ENCODE results near the gene TMEFF2. TPM values are rescaled to one million over a fixed set of nuclear protein-coding genes. Genes with fewer than 3 reads are reported as not detected.
A peak's percentile ranks its signal among the peaks of the same experiment; 100 is the strongest.

TMEFF2 gene, protein sequence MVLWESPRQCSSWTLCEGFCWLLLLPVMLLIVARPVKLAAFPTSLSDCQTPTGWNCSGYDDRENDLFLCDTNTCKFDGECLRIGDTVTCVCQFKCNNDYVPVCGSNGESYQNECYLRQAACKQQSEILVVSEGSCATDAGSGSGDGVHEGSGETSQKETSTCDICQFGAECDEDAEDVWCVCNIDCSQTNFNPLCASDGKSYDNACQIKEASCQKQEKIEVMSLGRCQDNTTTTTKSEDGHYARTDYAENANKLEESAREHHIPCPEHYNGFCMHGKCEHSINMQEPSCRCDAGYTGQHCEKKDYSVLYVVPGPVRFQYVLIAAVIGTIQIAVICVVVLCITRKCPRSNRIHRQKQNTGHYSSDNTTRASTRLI
- under 1 TPM in 1 of 2 donors, not detected in 1; 0.21 TPM for total RNA-seq

DNA sequence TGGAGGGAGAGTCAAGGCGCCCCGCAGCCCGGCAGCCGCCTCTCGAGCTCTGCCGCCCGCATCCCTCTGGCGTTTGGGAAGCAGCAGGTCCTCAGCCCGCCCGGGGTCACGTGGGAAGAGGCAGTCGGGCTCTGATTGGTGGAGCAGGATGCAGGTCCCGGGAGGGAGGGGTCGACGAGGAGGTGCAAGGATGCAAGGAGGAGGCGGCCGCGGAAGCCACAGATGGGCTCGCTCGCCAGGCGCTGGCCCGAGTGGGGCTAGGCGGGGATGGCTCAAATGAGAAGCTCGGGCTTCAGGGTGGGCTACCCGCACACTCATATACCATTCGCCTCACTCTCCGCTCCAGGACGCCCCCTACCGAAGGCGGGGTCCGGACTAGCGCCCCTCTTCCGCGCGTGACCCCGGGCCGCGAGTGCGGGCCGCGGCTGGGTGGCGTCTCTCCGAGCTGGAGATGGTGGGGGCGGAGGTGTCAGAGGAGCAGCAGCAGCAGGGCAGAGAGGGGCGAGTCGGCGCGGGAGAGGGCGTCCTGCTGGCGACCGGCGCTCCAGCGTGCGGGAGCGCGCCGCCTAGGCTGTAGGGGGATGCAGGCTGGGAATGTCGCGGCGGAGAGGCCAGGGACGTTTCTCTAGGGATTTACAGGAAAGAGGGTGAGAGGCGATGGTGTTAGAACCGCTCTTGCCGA is at the start of gene TMEFF2:
TMEFF2 (minus strand) TSS at position 68 of the 682 bp plus-strand sequence. CDS start 409 bp downstream, outside the sequence.
- peaks cover 27 to 31% of the 10 kb centered on the region in 2 donors for H3K4me1 ChIP-seq (ENCODE audit: control insufficient read depth in 1 of 2, low read depth in 2 of 2)
- ATAC-seq (ENCODE audit: insufficient number of reproducible peaks, low FRiP score, low read depth), result no peak
- H3K27me3 ChIP-seq (replicated peaks; ENCODE audit: insufficient read depth), result peaks cover 8% of the 10 kb centered on the region
- H3K4me3 ChIP-seq, result peak within 1 kb of the TSS; percentile 65
- no peaks in the 10 kb centered on the region for H3K36me3 ChIP-seq
- no peak for DNase-seq (ENCODE audit: low spot score)
- no peaks in the 10 kb centered on the region for H3K9me3 ChIP-seq
- H3K27ac ChIP-seq, result no peak within 1 kb of the TSS
- TF ChIP-seq, protein P1, sequence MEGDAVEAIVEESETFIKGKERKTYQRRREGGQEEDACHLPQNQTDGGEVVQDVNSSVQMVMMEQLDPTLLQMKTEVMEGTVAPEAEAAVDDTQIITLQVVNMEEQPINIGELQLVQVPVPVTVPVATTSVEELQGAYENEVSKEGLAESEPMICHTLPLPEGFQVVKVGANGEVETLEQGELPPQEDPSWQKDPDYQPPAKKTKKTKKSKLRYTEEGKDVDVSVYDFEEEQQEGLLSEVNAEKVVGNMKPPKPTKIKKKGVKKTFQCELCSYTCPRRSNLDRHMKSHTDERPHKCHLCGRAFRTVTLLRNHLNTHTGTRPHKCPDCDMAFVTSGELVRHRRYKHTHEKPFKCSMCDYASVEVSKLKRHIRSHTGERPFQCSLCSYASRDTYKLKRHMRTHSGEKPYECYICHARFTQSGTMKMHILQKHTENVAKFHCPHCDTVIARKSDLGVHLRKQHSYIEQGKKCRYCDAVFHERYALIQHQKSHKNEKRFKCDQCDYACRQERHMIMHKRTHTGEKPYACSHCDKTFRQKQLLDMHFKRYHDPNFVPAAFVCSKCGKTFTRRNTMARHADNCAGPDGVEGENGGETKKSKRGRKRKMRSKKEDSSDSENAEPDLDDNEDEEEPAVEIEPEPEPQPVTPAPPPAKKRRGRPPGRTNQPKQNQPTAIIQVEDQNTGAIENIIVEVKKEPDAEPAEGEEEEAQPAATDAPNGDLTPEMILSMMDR (IDR thresholded peaks at IDR 0.05), result no peak

DNA sequence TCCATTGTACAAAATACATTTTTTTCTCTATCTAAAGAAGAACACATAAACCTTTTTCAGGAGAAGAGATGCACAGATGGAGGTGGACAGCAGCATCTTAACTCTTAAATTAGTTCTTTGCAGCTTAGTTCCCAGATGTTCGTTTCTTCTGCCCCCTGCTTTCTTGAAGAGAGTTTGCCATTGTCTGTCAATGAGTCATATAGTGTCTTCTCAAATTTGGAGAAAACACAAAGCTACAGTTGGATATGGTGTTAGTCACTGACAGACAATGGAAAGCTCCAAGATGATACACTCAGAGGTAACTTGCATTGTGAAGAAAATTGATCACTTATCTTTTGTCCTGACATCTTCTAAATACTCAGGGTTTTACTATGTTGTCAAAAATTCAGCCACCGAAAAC is 48.8 kb upstream of the TMEFF2 start:
- Histone ChIP-seq H3K27me3 (replicated peaks; ENCODE audit: insufficient read depth) (no peaks in the 10 kb centered on the region), H3K4me3 (no peak overlapping the region), H3K36me3 (no peaks in the 10 kb centered on the region), H3K9me3 (no peaks in the 10 kb centered on the region), H3K4me1 (ENCODE audit: control insufficient read depth in 1 of 2, low read depth in 2 of 2) (no peaks in the 10 kb centered on the region), H3K27ac (no peak overlapping the region)
- DNase-seq (ENCODE audit: low spot score), result no peak
- TF ChIP-seq, protein P1 (IDR thresholded peaks at IDR 0.05), result no peak
- ATAC-seq (ENCODE audit: insufficient number of reproducible peaks, low FRiP score, low read depth), result no peak

DNA sequence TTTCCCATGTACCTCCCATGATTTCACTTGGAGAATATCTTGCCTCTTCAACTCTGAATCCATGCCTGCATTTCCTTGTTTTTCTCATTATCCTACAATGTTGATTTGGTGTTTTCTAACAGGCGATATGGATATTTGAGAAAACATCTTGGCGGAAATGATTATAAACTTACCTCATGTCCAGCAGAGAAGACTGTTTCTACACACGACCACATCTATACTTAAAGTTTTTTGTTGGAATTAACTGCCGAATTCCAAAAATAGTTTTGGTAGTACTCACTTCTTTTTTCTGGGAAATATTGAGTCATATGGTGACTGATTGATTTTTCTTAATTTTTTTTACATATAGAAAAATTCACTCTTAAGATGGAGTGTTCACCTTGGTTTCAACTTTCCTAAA is 41.4 kb upstream of the TMEFF2 start:
- H3K36me3 ChIP-seq, result no peaks in the 10 kb centered on the region
- no peaks in the 10 kb centered on the region for H3K9me3 ChIP-seq
- ATAC-seq (ENCODE audit: insufficient number of reproducible peaks, low FRiP score, low read depth) (no peak), DNase-seq (ENCODE audit: low spot score) (no peak)
- H3K4me3 ChIP-seq, result no peak overlapping the region
- H3K4me1 ChIP-seq (ENCODE audit: control insufficient read depth in 1 of 2, low read depth in 2 of 2), result peaks cover 0 to 2% of the 10 kb centered on the region in 2 donors
- no peak overlapping the region for H3K27ac ChIP-seq
- TF ChIP-seq, protein P1 (IDR thresholded peaks at IDR 0.05), result no peak
- no peaks in the 10 kb centered on the region for H3K27me3 ChIP-seq (replicated peaks; ENCODE audit: insufficient read depth)

DNA sequence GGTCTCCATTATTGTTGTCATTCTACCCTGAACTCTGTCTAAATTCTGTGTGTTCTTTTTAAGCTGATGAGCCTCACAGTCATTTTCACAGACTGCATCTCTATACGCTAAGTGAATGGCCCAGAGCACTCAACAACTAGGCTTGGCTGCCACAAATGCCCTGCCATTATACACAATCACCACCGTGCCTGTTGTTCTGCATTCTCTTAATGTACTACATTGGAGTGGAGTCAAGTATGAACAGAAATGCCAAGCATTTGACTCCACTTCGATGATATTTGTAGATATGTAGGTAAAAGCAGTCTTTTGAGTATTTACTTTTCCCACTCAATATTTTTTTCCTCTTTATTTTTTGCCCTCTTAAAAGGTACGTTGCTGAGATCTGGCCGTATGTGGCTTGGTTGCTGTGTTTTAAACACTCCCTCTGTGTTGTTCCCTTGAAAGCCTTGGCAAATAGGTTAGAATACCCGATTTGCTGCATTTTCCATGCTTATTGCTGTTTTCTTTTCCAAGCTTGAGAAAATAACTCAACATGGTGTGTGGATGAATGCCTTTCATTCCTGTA is 36.2 kb upstream of the TMEFF2 start:
- H3K27me3 ChIP-seq (replicated peaks; ENCODE audit: insufficient read depth), result no peaks in the 10 kb centered on the region
- DNase-seq (ENCODE audit: low spot score) (no peak), ATAC-seq (ENCODE audit: insufficient number of reproducible peaks, low FRiP score, low read depth) (no peak)
- TF ChIP-seq, protein P1 (IDR thresholded peaks at IDR 0.05), result no peak
- H3K4me3 ChIP-seq, result no peak overlapping the region
- H3K4me1 ChIP-seq (ENCODE audit: control insufficient read depth in 1 of 2, low read depth in 2 of 2), result peaks cover 0 to 4% of the 10 kb centered on the region in 2 donors
- H3K9me3 ChIP-seq, result no peaks in the 10 kb centered on the region
- no peak overlapping the region for H3K27ac ChIP-seq
- H3K36me3 ChIP-seq, result no peaks in the 10 kb centered on the region

DNA sequence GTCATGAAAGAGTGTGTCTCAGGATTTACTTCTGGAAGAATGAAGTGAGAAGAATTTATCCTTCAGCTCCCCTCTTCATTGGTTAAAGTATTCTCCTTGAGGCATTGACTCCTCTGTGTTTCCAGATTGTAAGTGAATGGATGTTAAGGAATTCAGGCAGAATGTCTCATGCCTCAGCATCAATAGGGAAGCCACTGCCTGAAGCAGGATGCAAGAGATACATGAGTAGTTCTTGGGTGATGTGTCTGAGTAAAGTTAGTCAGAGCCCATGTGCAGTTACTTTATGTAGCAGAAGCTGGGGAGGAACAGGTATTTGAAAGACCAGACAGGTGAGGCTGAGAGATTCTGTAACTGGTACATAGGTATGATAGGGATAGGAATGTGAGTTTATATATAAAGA is 34.0 kb upstream of the TMEFF2 start:
- DNase-seq (ENCODE audit: low spot score), result no peak
- Histone ChIP-seq H3K36me3 (no peaks in the 10 kb centered on the region), H3K27ac (no peak overlapping the region), H3K9me3 (no peaks in the 10 kb centered on the region), H3K27me3 (replicated peaks; ENCODE audit: insufficient read depth) (no peaks in the 10 kb centered on the region), H3K4me3 (no peak overlapping the region), H3K4me1 (ENCODE audit: control insufficient read depth in 1 of 2, low read depth in 2 of 2) (peaks cover 0 to 4% of the 10 kb centered on the region in 2 donors)
- TF ChIP-seq, protein P1 (IDR thresholded peaks at IDR 0.05), result no peak
- ATAC-seq (ENCODE audit: insufficient number of reproducible peaks, low FRiP score, low read depth), result no peak

All from thoracic aorta (tissue), 2 donors.